Measurements from ENCODE around the gene CYLD.

- no peak for TF ChIP-seq CBFB (IDR thresholded peaks at IDR 0.05; ENCODE audit: low read depth)
- TF ChIP-seq NKRF (conservative IDR thresholded peaks at IDR 0.05): no peak
- no peak for TF ChIP-seq BMI1 (IDR thresholded peaks at IDR 0.05; ENCODE audit: borderline replicate concordance)
- TF ChIP-seq STAT3 (IDR thresholded peaks at IDR 0.05; ENCODE audit: low read depth, low read length): no peak
- no peak for TF ChIP-seq CREB1 (IDR thresholded peaks at IDR 0.05; ENCODE audit: low read depth)
- no peak for TF ChIP-seq SP1 (IDR thresholded peaks at IDR 0.05; ENCODE audit: low read depth, low read length)
- TF ChIP-seq POLR2A (IDR thresholded peaks at IDR 0.05; ENCODE audit: low read depth, low read length): no peak
- TF ChIP-seq RAD51 (IDR thresholded peaks at IDR 0.05): no peak
- no peak for TF ChIP-seq CTCF (IDR thresholded peaks at IDR 0.05 in 2 of 3, conservative IDR thresholded peaks at IDR 0.05 in 1 of 3; ENCODE audit: control insufficient read depth in 2 of 3, extremely low read depth in 1 of 3, insufficient read depth in 1 of 3, low read depth in 3 of 3, low read length in 3 of 3)
- TF ChIP-seq RAD21 (IDR thresholded peaks at IDR 0.05; ENCODE audit: insufficient read depth, low read depth, low read length): no peak
- no peak for TF ChIP-seq TAF1 (IDR thresholded peaks at IDR 0.05; ENCODE audit: borderline replicate concordance, low read depth, low read length)
These were observed 95.4 kb downstream of the CYLD start for GRCh38 chr16:50837324-50837723.
